T-helper 1 cell treated with Interleukin-12 subunit alpha and Interleukin-12 subunit beta and Interleukin-4 antibody, amounts not matched to agents 30 ng/mL and 1 ng/mL, for 36 hours (primary cell): Measurements from ENCODE around the gene IL27RA. TPM values are rescaled to one million over a fixed set of nuclear protein-coding genes. Genes with fewer than 3 reads are reported as not detected.

Experiments used
- intact Hi-C: fragments of 100-400 bp; cut with micrococcal nuclease; formaldehyde crosslinking; loops from one replicate; pipeline ENCODE4 v1.15.1; 2024
- total RNA-seq: library from RNA; stranded (reverse); gene quantifications from 2 replicates; pipeline ENCODE4 v1.2.3, GENCODE V29; 2022

The IL27RA gene
- 146 and 147 TPM in 2 replicates for total RNA-seq

GRCh38 chr19:14031719-14032480 lies at the start of gene IL27RA:
IL27RA (plus strand) TSS chr19:14031762; CDS start chr19:14031873, 111 bp downstream.
- intact Hi-C loops, result loop anchor here (1.0 to 5.0 kb wide), 7 partner anchors 11 to 152 kb away; partner anchors contain the start of genes BRME1, CC2D1A, DCAF15 and MISP3

GRCh38 chr19:13981988-13982501 lies 49.5 kb upstream of the IL27RA start:
- intact Hi-C loops, result no loop called here

GRCh38 chr19:13982773-13983172 lies 48.8 kb upstream of the IL27RA start:
- intact Hi-C loops, result no loop called here

- intact Hi-C loops, result no loop called here
These were observed 48.2 kb upstream of the IL27RA start for GRCh38 chr19:13983213-13983889.

- intact Hi-C loops, result no loop called here
These were observed 47.4 kb upstream of the IL27RA start for GRCh38 chr19:13984186-13984585.

- intact Hi-C loops, result loop anchor here (5.0 kb wide), 1 partner anchor 1142 kb away; a partner anchor contains a TSS
These were observed 46.5 kb upstream of the IL27RA start for GRCh38 chr19:13984875-13985741.

GRCh38 chr19:13985771-13986347 lies 45.7 kb upstream of the IL27RA start:
- intact Hi-C loops, result loop anchor here (1.0 to 5.0 kb wide), 7 partner anchors 16 to 1141 kb away; partner anchors contain the start of genes DCAF15, PRKACA and RFX1

- intact Hi-C loops, result loop anchor here (1.0 to 5.0 kb wide), 7 partner anchors 16 to 1141 kb away; partner anchors contain the start of genes DCAF15, PRKACA and RFX1
These were observed 45.1 kb upstream of the IL27RA start for GRCh38 chr19:13986348-13986904.

GRCh38 chr19:13987101-13987890 lies 44.3 kb upstream of the IL27RA start:
- intact Hi-C loops, result loop anchor here (5.0 kb wide), 1 partner anchor 1140 kb away; a partner anchor contains a TSS

- intact Hi-C loops, result loop anchor here (5.0 kb wide), 1 partner anchor 1138 kb away; a partner anchor contains a TSS
These were observed 42.1 kb upstream of the IL27RA start for GRCh38 chr19:13989487-13989886.

GRCh38 chr19:13990085-13990484 lies 41.5 kb upstream of the IL27RA start:
- intact Hi-C loops, result no loop called here

GRCh38 chr19:13992025-13992424 lies 39.5 kb upstream of the IL27RA start:
- intact Hi-C loops, result no loop called here

- intact Hi-C loops, result no loop called here
These were observed 37.8 kb upstream of the IL27RA start for GRCh38 chr19:13993590-13994300.

- intact Hi-C loops, result no loop called here
These were observed 36.4 kb upstream of the IL27RA start for GRCh38 chr19:13995017-13995728.

- intact Hi-C loops, result no loop called here
These were observed 35.4 kb upstream of the IL27RA start for GRCh38 chr19:13995878-13996765.

- intact Hi-C loops, result no loop called here
These were observed 34.5 kb upstream of the IL27RA start for GRCh38 chr19:13996928-13997630.

GRCh38 chr19:13997631-13997962 lies 34.0 kb upstream of the IL27RA start:
- intact Hi-C loops, result no loop called here
